HG03135 (cell line): ENCODE data around the gene CHN1.

Source experiments
- ATAC-seq: cut with Tn5 transposase; IDR thresholded peaks from one replicate; pipeline ENCODE4 v1.9.1; 2021; ENCODE audit warnings: mild to moderate bottlenecking, moderate library complexity; ENCODE audit not compliant: unreplicated experiment

The CHN1 gene

GRCh38 chr2:174929786-174930185, 75.4 kb downstream of the CHN1 start:
- ATAC-seq, result no peak

- no peak for ATAC-seq
Observed at GRCh38 chr2:174925046-174925784, 80.0 kb downstream of the CHN1 start.

- no peak for ATAC-seq
Observed at GRCh38 chr2:174924061-174924693, 81.0 kb downstream of the CHN1 start.

GRCh38 chr2:174919947-174920595, 85.1 kb downstream of the CHN1 start:
- no peak for ATAC-seq

GRCh38 chr2:174918886-174919526, 86.2 kb downstream of the CHN1 start:
- no peak for ATAC-seq

- ATAC-seq, result no peak
Observed at GRCh38 chr2:174916270-174916930, 88.8 kb downstream of the CHN1 start.

- no peak for ATAC-seq
Observed at GRCh38 chr2:174914853-174915760, 90.1 kb downstream of the CHN1 start.

- ATAC-seq, result no peak
Observed at GRCh38 chr2:174908284-174908683, 96.9 kb downstream of the CHN1 start.

GRCh38 chr2:174903264-174903556, 102.0 kb downstream of the CHN1 start:
- ATAC-seq, result no peak

GRCh38 chr2:174902506-174903263, 102.5 kb downstream of the CHN1 start:
- ATAC-seq, result no peak

GRCh38 chr2:174901075-174901474, 104.1 kb downstream of the CHN1 start:
- ATAC-seq, result no peak

GRCh38 chr2:174897286-174897685, 107.9 kb downstream of the CHN1 start:
- no peak for ATAC-seq

GRCh38 chr2:174893018-174893417, 112.2 kb downstream of the CHN1 start:
- no peak for ATAC-seq

GRCh38 chr2:174892546-174892945, 112.6 kb downstream of the CHN1 start:
- ATAC-seq, result no peak

GRCh38 chr2:174888646-174889271, 116.4 kb downstream of the CHN1 start:
- ATAC-seq, result no peak

GRCh38 chr2:174888146-174888545, 117.0 kb downstream of the CHN1 start:
- no peak for ATAC-seq

- no peak for ATAC-seq
Observed at GRCh38 chr2:174882416-174882815, 122.8 kb downstream of the CHN1 start.

- ATAC-seq, result no peak
Observed at GRCh38 chr2:174881678-174882077, 123.5 kb downstream of the CHN1 start.

- no peak for ATAC-seq
Observed at GRCh38 chr2:174878537-174879147, 126.5 kb downstream of the CHN1 start.
